Amniotic stem cell (primary cell): Measurements from ENCODE around the gene GPANK1.

Source experiments
- DNase-seq: peaks from one replicate; lab custom pipeline; 2025; lab: John Stamatoyannopoulos, UW

The GPANK1 gene

DNA sequence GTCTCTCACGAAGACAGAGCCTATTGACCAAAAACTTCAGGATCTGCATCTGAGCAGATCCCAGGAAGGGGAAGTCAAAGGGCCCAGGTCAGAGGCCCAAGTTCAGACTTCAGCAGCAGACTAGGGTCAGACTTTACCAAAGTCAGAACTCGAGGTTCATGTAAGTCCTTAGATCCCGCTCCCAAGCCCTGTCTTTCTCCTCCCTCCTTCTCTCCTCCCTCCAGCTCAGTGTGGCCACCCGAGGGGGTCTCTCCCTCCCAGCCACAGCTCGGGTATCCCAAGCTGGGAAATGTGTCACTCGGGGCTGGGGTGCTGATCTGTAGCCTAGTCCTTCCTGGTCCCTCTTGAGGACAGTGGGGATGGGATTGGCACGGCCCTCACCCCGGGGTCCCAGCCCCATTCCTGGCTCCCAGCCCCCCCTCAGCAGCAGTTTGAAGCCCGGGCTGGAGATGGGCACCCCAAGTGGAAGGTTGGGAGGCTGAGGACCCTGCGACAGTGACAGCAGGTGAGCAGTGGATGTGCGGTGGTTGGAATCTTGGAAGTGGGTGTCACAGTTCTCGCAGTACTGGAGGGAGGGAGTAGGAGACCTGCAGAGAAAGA lies 2.6 kb downstream of the GPANK1 start:
- DNase-seq: no peak

DNA sequence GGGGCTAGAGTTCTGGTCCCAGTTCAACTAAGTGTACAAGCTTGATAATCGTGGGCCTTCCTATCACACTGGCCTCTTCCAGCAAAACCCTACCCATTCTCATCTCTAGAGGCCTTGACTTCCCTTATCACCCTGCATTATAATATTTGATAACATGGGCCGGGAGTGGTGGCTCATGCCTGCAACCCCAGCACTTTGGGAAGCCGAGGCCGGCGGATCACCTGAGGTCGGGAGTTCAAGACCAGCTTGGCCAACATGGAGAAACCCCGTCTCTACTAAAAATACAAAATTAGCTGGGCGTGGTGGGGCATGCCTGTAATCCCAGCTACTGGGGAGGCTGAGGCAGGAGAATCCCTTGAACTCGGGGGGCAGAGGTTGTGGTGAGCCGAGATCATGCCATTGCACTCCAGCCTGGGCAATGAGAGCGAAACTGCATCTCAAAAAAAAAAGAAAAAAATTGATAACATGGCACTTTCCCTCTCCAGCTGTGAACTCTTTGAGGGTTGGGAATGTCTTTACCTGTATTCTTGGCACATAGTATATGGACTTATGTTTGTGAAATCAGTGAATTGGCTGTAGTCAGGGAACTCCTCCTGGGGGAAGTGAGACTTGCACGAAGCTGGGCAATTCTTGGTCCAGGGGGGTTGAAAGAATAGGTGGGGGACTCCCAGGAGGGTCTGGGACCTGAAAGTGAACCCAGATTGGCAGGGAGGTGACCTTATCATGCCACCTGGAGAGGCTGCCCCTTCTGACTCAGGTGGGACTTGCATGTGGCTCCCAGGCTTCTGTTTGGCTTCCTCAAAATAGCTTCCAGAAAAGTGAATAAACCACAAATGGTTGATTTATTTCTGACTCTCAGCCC lies 3.3 kb downstream of the GPANK1 start:
- no peak for DNase-seq

DNA sequence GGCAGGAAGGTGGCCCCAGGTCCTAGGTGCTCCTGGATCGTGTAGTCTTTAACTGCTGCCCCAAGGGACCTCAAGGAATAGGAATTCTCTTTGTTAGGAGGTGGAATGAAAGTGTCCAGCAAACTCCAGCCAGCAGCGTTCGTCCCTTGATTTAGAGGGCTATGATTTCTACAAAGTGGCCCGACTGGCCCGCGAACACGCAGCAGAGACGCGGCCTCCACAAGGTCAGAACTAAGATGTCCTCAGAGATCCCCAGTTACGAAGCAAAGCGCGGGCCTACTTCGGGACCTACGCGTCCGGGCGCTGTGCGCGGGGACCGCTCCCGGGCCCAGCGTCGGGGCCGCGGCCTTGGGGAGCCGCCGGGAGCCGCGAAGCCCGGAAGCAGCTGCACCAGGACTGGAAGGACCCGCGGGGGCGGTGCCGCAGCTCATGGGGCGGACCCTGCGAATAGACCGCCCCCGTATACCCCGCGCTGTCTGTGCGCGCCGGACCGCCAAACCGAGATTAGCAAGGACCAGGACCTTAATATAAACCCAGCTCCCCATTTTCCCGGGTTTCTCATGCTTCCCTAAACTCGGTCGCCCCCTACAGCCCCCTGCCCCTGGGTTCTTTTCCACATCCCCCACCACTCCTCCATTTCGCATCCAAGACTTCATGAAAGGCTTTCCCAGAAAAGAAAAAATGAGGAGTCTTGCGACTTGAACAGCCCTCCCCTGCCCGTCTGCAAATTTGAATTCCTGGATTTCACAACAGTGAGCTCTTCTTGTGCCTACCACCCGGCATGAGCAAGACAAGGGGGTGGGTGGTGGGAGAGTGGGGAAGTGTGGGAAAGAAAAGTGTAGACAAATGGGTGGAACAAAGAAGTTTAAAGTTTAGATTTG lies 4.2 kb downstream of the GPANK1 start, which contains the start of gene C6orf47:
TSS of gene C6orf47 (minus strand) at position 398 of the 881 bp plus-strand sequence. CDS start 831 bp downstream, outside the sequence.
- DNase-seq: peak; percentile 47

DNA sequence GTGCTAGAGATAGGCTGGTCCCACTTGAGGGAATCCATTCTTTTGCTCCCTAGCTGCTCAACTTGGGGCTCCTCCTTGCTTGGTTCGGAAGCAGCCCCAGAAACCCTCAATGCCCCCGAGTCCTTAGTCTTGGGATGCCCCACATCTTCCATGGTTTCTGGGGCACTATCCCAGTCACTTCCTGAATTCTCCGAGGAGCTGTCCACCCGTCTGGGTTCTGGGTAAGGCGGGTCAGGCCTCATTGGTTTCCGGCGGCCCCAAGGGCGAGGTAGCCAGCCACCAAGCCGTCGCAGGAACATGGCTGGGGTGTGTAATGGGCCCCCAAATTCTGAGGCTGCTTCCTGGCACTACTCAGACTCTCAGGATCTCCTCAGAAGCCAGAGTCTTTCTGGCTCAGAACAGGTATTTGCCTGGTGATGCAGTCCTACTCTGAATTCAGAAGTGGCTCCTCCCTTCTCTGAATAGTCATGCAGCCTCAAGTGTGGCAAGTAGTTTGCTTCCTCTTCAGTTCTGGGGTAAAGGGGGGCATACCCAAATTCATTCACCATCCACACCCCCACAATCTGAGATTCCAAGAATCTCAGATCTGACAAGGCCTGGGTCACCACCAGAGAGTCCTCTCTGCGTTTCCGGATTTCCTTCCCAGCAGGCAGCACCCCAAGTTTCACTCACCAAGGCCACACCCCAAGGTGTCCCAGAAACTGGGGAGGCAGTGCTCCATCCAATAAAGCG lies 5.0 kb downstream of the GPANK1 start:
- DNase-seq: no peak

DNA sequence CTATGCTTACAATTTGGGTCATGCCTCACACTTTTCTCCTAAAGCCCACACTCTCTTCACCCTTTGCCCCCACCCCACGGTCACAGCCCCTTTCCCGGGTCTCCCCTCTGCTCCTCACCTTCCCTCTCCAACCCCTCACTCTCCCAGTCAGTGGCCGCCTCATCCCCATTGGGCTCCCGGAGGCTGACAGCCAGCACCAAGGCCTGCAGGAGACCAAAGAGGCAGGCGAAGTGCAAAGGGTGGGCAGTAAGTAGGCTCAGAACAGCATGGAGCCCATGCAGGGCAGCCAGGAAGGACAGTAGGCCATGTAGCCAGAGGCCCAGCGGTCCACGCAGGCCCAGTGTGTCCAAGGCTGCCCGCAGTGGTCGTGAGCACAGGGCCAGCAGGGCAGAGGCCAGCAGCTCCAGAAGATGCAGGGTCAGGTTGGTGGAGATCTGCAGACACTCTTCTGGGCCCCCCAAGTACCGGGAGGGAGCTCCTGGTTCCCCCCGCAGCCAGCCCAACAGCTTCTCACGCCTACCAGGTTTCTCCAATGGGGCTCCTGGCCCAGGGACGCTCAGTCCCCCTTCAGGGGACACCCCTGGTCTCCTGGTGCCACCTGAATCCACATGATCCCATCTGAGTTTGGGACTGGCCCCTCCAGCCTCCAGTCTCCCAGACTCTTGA lies 5.7 kb downstream of the GPANK1 start:
- no peak for DNase-seq

DNA sequence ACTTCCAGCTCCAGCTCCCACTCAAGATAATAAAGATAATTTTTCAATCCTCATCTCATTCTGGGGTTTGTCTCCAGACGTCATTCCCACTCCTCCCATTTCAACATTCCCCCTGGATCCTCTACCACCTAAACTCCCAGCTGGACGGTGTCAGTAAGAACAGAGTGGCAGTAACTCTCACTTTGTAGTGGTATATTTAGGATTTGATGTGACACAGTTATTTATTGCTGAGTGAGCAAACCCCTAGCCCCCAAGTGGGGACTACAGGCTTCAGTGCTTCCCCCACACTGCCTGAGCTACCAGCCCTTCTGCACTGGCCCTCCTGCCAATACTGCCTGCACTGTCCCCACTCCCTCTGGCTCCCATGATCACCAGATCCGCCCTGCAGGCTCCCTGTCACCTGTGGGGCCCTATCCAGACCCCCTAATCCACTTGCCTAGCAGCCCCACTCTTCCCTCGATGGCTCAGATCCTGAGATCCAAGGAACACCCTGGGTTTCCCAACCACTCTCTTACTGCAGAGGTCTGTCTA lies 6.6 kb downstream of the GPANK1 start:
- DNase-seq: no peak

DNA sequence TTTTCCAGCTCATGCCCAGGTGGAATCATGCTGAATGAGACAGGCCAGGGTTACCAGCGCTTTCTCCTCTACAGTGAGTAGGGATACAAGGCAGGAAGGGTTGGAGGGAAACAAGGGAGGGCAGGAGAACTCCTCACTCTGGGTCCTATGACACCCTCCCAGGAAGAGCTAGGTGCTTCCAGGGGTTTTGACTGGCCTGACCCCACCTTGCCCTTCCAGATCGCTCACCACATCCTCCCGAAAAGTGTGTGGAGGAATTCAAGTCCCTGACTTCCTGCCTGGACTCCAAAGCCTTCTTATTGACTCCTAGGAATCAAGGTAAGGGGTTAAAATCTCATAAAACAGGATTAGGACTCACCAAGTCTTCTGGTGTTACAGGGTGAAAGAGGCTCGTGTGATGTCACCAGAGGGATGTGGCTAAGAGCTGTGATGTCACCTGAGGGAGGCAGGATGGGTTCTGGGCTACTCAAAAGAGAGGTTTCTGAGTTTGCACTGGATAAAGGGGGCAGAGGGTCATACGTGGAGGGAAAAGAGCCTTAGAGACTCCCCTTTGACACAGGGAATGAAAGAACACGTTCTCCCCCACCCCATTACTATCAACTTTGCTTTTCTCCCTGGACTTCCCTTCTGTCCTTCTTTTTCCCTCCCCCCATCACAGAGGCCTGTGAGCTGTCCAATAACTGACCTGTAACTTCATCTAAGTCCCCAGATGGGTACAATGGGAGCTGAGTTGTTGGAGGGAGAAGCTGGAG lies 7.2 kb downstream of the GPANK1 start:
- no peak for DNase-seq

DNA sequence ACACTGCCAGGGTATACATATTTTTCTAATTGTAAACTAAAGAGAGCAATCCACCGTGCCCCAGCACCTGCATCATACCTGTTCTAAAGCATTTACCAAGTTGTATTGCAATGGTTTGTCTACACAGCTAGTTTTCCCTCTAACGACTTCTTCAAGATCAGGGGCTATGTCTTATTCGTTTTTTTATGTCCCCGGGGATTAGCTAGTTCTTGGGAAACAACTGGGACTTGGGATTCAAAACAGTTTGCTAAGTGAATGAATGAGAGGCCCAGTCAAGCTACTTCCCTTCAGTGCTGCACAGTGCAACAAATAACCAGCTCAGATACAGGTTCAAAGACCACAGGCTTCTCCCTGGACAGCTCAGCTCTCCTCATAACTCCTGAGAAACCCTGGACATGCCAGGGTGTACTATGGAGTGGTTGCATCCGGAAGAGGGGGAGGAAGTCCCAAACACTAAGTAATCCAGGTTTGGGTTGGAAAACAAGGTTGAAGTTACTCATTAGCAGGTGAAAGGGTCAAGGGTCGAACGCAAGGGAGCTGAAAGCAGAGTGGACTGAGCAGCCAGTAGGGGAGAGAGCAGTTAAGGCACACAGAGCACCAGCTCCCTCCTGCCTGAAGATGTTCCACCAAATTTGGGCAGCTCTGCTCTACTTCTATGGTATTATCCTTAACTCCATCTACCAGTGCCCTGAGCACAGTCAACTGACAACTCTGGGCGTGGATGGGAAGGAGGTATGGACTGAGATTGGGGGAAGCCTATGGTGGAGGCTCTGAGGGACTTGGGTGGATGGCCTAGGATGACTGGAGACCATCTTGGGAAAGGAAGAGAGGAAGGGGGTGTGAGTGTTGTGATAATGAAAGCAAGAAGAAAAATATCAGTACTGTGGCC lies 9.2 kb downstream of the GPANK1 start, which contains the start of gene APOM:
TSS of gene APOM (plus strand) at position 546 of the 889 bp plus-strand sequence. CDS start at position 619, 73 bp downstream.
- DNase-seq: no peak

DNA sequence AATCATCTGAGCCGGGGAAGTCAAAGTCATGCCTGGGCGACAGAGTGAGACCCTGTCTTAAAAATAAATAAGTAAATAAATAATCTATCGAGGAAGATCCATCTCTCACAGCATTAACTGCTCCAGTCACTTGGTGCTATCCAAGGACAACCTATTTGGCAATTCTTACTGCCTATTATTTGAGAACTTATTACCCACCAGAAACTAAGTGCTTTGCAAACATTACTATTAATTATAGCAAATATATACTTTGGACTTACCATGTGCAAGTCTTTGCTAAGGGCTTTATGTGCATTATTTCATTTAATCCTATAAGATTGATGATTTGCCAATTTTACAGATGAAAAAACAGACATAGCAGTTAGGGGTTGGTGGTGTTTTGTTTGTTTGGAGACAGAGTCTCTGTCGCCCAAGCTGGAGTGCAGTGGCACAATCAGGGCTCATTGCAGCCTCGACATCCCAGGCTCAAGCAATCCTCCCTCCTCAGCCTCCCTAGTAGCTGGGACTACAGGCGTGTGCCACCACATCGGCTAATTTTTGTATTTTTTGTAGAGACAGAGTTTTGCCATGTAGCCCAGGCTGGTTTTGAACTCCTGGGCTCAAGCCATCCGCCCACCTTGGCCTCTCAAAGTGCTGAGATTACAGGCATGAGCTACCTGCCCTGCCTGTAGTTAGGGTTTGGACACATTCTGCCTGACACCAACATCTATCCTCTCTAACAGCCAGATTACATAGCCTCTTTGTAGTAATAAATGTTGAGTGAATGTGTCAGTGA lies 10.0 kb downstream of the GPANK1 start:
- no peak for DNase-seq

DNA sequence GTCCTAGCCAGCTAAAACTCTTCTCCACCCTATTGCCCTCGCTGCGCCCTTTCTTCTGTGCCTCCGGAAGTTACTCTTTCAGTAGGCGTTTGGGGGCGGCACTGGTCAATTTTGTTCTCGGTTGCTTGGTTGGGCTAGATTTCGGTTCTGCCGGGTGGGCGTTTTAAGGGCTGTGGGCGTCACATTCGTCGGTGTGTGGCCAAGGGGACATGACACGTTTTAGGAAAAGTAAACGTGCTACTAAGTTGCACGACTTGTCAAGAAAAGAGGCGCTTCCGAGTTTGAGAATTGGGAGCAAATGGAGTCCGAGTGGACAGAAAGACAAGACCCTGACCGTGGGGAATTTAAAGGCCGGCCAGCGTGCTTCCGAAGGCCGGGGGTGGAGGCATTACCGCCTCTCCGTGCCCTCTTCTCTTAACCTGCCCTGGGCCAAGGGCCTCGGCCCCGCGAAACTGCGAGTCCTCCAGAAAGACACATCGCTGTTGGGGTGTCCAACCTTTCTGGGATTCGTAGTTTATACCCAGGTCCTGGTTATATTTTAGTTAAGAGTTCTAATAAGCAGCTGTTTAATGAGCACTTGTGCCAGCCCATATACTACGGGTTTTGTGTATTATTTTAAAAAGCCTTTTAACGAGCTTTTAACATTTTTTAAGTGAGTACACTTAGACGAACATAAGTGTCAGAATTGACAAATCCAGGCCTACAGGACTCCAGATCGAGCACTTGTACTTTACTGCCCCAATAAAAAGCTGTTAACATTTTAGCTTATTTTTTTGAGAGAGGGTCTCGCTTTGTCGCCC lies 11.7 kb downstream of the GPANK1 start:
- DNase-seq: peak; percentile 96

DNA sequence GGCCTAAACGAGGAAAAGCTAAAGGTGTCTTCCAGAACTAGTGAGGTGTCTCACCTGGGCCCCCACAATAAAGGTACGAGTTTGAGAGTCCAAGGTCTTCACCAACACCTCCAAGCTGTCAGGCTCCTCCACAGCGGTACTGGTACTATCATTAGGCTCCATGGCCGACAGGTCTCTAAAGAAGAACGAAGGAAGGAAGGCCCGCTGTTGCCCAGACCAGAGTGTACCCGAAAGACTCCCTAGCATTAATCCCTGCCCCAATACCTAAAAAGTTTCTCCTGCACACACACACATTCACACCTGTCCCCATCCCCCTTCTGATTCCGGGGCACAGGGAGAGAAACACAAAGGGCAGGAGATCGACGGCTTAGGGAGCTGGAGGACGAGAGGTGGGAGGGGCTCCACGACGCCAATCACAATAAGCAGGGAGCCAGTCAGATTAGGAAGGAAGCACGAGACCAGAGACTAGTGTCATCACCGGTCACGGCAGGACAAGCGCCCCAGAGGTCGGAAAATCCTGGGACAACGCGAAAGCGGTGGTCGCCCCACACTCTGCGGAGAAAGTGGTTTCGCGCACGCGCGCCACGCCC lies 13.1 kb downstream of the GPANK1 start:
- peak; percentile 69 for DNase-seq

DNA sequence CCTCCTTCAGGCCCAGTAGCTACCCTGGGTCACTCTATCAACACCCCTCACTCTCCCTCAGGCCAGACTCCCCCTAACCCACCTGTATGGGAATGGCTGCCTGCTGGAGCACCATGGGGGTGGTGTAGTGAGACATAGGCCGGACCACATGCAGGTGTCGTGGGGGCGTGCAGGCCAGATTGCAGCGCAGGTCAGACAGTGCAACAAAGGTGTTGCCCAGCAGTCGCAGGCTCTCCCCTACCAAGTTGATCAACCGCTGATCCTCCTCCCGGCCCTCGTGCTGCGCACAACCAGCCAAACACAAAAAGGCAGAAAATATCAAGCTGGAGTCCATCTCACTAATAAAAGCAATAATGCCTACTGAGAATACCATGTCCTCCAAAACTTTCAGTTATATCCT lies 19.5 kb downstream of the GPANK1 start:
- no peak for DNase-seq

DNA sequence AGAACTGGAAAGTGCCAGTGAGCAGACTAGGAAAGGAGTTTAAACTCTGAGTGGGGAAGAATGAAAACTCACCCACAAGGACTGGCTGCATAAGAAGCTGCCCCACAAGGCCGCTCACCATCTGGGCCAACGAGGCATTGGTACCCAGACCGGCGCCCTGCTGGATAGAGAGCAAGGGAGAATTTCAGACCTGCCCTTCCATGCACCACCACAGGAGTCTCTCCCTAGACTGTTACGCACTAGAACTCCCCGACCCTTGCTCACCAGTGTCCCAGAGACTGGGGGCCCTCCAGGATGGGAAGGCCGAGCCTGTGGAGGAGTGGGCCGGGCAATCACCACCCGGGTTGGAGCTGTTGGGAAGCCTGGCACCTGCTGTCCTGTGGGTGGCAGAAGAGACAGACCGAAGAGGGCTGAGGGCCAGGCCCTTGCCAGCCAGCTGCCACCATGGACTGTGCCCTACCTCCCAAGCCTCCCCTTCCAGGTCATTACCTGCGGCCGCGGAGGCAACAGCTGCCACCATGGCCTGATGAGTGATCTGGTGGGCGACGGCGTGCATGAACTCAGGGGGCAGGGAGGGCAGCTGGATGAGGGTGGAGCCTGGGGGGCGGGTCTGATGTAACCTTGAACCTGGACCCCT lies 20.9 kb downstream of the GPANK1 start:
- DNase-seq: no peak

DNA sequence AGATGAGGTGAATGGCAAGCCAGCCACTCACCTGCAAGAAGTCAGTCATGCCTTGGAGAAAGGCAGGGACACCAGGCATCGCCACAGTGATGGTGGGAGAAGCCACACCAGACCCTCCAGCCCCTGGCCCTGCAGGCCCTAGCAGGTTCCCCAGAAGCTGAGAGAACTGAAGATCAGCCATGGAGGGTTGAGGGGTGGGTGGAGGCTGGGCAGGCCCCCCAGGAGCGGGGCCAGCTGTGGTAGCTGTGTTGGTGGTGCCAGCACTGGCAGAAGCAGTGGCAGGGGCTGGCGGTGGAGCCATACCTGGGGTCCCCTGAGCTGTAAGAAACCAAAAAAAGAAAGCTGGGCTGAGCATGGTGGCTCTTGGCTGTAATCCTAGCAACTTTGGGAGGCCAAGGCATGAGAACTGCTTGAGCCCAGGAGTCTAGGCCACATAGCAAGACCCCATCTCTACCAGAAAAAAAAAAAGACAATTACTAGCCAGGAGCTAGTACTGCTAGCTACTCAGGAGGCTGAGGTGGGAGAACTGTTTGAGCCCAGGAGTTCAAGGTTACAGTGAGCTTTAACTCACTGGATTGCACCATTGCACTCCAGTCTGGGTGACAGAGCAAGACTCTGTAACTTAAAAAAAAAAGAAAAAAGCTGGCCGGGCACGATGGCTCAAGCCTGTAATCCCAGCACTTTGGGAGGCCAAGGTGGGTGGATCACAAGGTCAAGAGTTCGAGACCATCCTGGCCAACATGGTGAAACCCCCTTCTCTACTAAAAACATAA lies 21.8 kb downstream of the GPANK1 start:
- DNase-seq: no peak

DNA sequence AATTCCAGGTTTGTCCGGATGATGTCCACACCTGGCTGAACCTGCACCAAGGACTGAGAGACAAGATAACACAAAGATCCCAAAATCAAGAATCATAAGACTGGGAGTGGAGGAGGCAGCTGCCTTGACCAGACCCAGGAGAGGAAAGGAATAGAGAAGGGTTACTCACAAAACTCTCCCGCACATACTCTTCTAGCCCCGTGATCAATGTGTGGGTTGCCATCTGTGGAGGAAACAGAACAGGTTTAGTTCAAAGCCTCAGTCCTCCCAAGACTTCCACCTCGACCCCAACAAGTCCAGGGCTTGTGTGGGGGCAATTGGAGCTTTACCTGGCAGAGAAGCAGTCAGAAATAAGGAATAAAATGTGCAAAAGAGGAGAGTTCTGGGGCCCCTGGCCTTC lies 23.4 kb downstream of the GPANK1 start:
- no peak for DNase-seq

DNA sequence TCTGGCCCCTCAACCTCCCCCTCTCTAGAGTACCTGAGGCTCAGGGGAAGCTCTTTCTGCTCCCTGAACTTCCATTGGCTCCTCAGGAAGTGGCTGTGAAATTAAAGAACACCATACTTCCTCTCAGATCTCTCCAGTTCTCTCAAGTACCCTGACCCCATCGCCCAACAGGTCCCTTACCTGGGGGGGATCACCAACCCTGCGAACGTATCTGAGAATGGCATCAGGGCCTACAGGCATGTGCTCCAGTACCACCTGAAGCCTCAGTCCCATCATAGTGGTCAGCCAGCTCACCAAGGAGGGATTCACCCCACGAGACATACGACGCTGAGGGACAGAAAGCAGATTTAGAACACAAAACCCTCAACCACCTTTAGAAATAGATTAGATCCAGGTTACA lies 24.2 kb downstream of the GPANK1 start:
- no peak for DNase-seq
